ENCODE data around the gene RBMS1. TPM values are rescaled to one million over a fixed set of nuclear protein-coding genes. Genes with fewer than 3 reads are reported as not detected.
A peak's percentile ranks its signal among the peaks of the same experiment; 100 is the strongest.

The RBMS1 gene
- total RNA-seq, 1 donor: 111 TPM

DNA sequence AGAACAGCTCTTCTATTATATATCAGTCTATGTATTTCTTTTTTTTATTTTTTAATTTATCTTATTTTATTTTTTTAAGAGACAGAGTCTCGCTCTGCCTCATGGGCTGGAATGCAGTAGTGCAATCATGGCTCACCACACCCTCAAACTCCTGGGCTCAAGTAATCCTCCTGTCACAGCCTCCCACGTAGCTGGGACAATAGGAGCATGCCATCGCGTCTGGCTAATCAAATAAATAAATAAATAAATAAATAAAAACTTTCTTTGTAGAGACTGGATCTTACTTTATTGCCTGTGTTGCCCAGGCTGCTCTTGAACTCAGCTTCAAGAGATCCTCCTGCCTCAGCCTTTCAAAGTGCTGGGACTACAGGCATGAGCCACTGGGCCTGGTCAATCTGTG, 117.0 kb downstream of the RBMS1 start:
- Histone ChIP-seq H3K27me3 (ENCODE audit: insufficient read depth, low read length) (no peaks in the 10 kb centered on the region), H3K79me2 (ENCODE audit: insufficient read depth, low read length) (peaks cover 95% of the 10 kb centered on the region), H2AFZ (ENCODE audit: low read length) (no peak overlapping the region), H4K20me1 (ENCODE audit: insufficient read depth, low read length) (peaks cover 2% of the 10 kb centered on the region), H3K9me3 (ENCODE audit: low read depth, low read length) (no peaks in the 10 kb centered on the region), H3K4me3 (ENCODE audit: insufficient read depth, low read length) (no peak overlapping the region), H3K4me1 (ENCODE audit: insufficient read depth, low read length) (peaks cover 96% of the 10 kb centered on the region), H3K27ac (ENCODE audit: low read depth, low read length) (peak overlapping the region; percentile 89), H3K4me2 (ENCODE audit: insufficient read depth, low read length) (peak overlapping the region; percentile 41), H3K36me3 (ENCODE audit: insufficient read depth, low read length) (no peaks in the 10 kb centered on the region)
- no peak for DNase-seq (ENCODE audit: insufficient read length, low spot score, missing footprints)
- TF ChIP-seq, protein P1, sequence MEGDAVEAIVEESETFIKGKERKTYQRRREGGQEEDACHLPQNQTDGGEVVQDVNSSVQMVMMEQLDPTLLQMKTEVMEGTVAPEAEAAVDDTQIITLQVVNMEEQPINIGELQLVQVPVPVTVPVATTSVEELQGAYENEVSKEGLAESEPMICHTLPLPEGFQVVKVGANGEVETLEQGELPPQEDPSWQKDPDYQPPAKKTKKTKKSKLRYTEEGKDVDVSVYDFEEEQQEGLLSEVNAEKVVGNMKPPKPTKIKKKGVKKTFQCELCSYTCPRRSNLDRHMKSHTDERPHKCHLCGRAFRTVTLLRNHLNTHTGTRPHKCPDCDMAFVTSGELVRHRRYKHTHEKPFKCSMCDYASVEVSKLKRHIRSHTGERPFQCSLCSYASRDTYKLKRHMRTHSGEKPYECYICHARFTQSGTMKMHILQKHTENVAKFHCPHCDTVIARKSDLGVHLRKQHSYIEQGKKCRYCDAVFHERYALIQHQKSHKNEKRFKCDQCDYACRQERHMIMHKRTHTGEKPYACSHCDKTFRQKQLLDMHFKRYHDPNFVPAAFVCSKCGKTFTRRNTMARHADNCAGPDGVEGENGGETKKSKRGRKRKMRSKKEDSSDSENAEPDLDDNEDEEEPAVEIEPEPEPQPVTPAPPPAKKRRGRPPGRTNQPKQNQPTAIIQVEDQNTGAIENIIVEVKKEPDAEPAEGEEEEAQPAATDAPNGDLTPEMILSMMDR (IDR thresholded peaks at IDR 0.05; ENCODE audit: extremely low read depth, low read depth, low read length): no peak

GRCh38 chr2:160375802-160376469, 117.7 kb downstream of the RBMS1 start:
- no peak overlapping the region for H2AFZ ChIP-seq (ENCODE audit: low read length)
- no peaks in the 10 kb centered on the region for H3K27me3 ChIP-seq (ENCODE audit: insufficient read depth, low read length)
- no peak overlapping the region for H3K4me3 ChIP-seq (ENCODE audit: insufficient read depth, low read length)
- H3K4me2 ChIP-seq (ENCODE audit: insufficient read depth, low read length): peak overlapping the region; percentile 41
- peaks cover 2% of the 10 kb centered on the region for H4K20me1 ChIP-seq (ENCODE audit: insufficient read depth, low read length)
- no peak for DNase-seq (ENCODE audit: insufficient read length, low spot score, missing footprints)
- no peaks in the 10 kb centered on the region for H3K36me3 ChIP-seq (ENCODE audit: insufficient read depth, low read length)
- peaks cover 96% of the 10 kb centered on the region for H3K4me1 ChIP-seq (ENCODE audit: insufficient read depth, low read length)
- H3K9me3 ChIP-seq (ENCODE audit: low read depth, low read length): no peaks in the 10 kb centered on the region
- peak overlapping the region; percentile 89 for H3K27ac ChIP-seq (ENCODE audit: low read depth, low read length)
- TF ChIP-seq, protein P1 (IDR thresholded peaks at IDR 0.05; ENCODE audit: extremely low read depth, low read depth, low read length): no peak
- H3K79me2 ChIP-seq (ENCODE audit: insufficient read depth, low read length): peaks cover 95% of the 10 kb centered on the region

DNA sequence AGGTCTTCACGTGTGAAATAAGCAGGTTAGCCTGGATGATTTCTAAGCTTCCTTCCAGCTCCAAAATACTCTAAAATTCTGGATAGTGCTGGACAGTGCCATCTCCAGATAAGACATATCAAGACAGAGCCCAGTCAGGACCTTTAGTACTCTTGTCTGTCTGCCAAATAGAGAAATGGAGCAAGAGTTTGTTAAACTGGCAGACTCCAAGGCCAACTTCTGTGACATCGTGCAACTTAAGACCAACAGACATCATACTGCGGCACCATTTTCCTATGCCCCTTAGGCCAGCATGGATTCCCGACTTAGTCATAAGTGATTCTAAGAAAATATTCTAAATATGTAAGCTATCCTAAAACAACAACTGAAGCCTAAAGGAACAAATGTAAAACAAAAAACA, 118.6 kb downstream of the RBMS1 start:
- peaks cover 94% of the 10 kb centered on the region for H3K79me2 ChIP-seq (ENCODE audit: insufficient read depth, low read length)
- H3K27me3 ChIP-seq (ENCODE audit: insufficient read depth, low read length): no peaks in the 10 kb centered on the region
- no peaks in the 10 kb centered on the region for H3K9me3 ChIP-seq (ENCODE audit: low read depth, low read length)
- no peaks in the 10 kb centered on the region for H3K36me3 ChIP-seq (ENCODE audit: insufficient read depth, low read length)
- TF ChIP-seq, protein P1 (IDR thresholded peaks at IDR 0.05; ENCODE audit: extremely low read depth, low read depth, low read length): no peak
- H3K4me2 ChIP-seq (ENCODE audit: insufficient read depth, low read length): peak overlapping the region; percentile 41
- H3K4me3 ChIP-seq (ENCODE audit: insufficient read depth, low read length): no peak overlapping the region
- peaks cover 2% of the 10 kb centered on the region for H4K20me1 ChIP-seq (ENCODE audit: insufficient read depth, low read length)
- H3K4me1 ChIP-seq (ENCODE audit: insufficient read depth, low read length): peaks cover 93% of the 10 kb centered on the region
- H3K27ac ChIP-seq (ENCODE audit: low read depth, low read length): peak overlapping the region; percentile 89
- no peak for DNase-seq (ENCODE audit: insufficient read length, low spot score, missing footprints)
- no peak overlapping the region for H2AFZ ChIP-seq (ENCODE audit: low read length)

DNA sequence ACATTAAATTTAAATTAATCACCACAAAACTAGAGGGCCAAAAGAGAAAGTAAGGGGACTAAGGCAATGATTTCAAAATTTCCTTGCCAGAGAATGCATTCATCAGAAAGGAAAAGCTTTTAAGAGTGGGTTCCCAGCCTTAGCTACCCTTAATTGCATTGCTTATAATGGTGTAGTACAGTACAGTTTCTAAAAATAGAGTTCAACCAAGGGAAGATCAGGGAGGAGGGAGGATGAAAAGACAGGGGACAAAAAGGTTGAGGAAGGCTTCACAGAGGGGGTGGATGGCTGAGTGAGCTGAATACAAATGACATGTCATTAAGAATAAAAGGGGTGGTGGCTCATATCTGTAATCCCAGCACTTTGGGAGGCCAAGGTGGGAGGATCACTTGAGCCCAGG, 119.9 kb downstream of the RBMS1 start:
- no peaks in the 10 kb centered on the region for H3K9me3 ChIP-seq (ENCODE audit: low read depth, low read length)
- H3K27me3 ChIP-seq (ENCODE audit: insufficient read depth, low read length): no peaks in the 10 kb centered on the region
- TF ChIP-seq, protein P1 (IDR thresholded peaks at IDR 0.05; ENCODE audit: extremely low read depth, low read depth, low read length): no peak
- H3K27ac ChIP-seq (ENCODE audit: low read depth, low read length): peak overlapping the region; percentile 89
- no peak overlapping the region for H2AFZ ChIP-seq (ENCODE audit: low read length)
- peaks cover 91% of the 10 kb centered on the region for H3K4me1 ChIP-seq (ENCODE audit: insufficient read depth, low read length)
- H3K4me2 ChIP-seq (ENCODE audit: insufficient read depth, low read length): peak overlapping the region; percentile 21
- no peak overlapping the region for H3K4me3 ChIP-seq (ENCODE audit: insufficient read depth, low read length)
- no peaks in the 10 kb centered on the region for H3K36me3 ChIP-seq (ENCODE audit: insufficient read depth, low read length)
- H4K20me1 ChIP-seq (ENCODE audit: insufficient read depth, low read length): peaks cover 2% of the 10 kb centered on the region
- peaks cover 95% of the 10 kb centered on the region for H3K79me2 ChIP-seq (ENCODE audit: insufficient read depth, low read length)
- DNase-seq (ENCODE audit: insufficient read length, low spot score, missing footprints): no peak
